GM23248 (cell line): Measurements from ENCODE around the gene IRF9.

Experiments used
- EZH2 ChIP-seq: fragments of 200-600 bp; sonication (generic); IDR thresholded peaks from 2 replicates; pipeline ENCODE4 v1.6.1; 2018; ENCODE audit warnings: antibody characterized with exemption, mild to moderate bottlenecking; ENCODE audit not compliant: insufficient read depth, poor library complexity, severe bottlenecking
- EZH2phosphoT487 ChIP-seq: fragments of 200-600 bp; sonication (generic); IDR thresholded peaks from 2 replicates; pipeline ENCODE4 v1.6.1; 2018; ENCODE audit warnings: antibody characterized with exemption, moderate library complexity, mild to moderate bottlenecking, low read depth; ENCODE audit not compliant: insufficient read depth

- no peak for TF ChIP-seq EZH2
- TF ChIP-seq EZH2phosphoT487, result no peak
Measured at GRCh38 chr14:24186831-24187538, 25.9 kb downstream of the IRF9 start.
